ENCODE data around the gene MTO1.

GRCh38 chr6:73504160-73504559 lies 42.6 kb downstream of the MTO1 start:
- TF ChIP-seq CTCF (IDR thresholded peaks at IDR 0.05) (no peak), EP300 (IDR thresholded peaks at IDR 0.05) (no peak)
